Left kidney (tissue), 2 donors: ENCODE data around the gene NUMA1. TPM values are rescaled to one million over a fixed set of nuclear protein-coding genes. Genes with fewer than 3 reads are reported as not detected.

ENCODE experiments used
- DNase-seq: peaks from one replicate; pipeline ENCODE4 v3.0.0-alpha.2; 2013
- polyA plus RNA-seq: library from polyadenylated mRNA; unstranded; fragments of 120-200 nt; gene quantifications from one replicate; pipeline ENCODE4 v1.2.1, GENCODE V29; 2013; ENCODE audit not compliant: insufficient read length

Gene NUMA1
- polyA plus RNA-seq, 1 donor, result 300 TPM

DNA sequence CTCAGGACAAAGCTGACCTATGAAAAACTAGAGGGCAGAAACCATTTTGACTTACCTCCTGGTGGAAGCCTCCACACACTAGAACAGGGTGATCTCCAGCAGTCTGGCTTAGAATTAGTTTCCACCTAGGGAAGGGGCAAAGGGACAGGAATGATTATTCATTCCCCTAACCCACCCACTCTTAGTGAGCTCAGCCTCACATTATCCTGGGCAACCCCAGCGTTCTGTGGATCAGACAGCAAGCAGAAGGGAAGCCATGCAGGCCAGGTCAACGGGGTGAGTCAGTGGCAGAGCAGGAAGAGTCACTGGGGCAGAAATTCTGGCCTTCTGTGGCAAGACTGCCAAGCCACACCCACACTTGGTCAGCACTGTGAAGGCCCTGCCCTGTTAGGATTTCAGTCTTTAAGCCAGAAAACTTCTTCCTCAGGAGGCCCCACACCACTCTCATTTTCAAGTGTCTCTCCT, 10.5 kb downstream of the NUMA1 start:
- no peak for DNase-seq

DNA sequence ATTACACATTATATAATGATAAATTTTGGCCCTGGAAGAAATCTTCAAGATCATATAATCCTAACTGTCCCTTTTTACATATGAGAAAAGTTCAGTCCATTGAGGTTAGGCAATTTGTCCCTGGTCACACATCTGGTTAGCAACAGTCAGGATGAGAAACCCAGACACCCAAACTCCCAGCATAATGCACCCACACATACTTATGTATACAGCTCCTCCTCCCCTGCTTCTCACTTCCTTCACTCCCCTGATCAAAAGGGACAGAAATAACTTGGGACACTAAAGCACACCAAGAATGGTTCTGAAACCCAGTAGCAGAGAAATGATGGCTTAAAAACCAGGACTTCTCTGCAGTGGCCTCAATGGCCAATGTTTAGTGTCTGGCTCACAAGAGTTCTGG, 11.1 kb downstream of the NUMA1 start:
- DNase-seq, result no peak

DNA sequence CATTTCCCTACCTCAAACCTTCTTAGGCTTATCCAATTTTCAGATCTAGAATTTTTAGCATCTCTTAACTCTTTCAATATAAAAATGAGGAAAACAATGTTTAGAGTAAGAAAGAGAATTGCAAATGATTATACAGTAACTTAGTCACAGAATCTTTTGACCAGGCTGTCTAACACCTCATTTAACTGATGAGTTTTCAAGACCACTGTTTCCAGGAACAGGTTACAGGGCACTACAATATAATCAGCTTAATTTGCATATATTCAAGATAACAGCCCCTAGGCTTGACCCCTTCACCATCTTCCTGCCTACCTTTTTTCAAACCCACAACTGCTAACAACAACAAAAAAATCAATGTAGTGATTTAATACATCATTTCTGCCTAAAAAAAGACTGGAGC, 12.7 kb downstream of the NUMA1 start:
- DNase-seq, result no peak

DNA sequence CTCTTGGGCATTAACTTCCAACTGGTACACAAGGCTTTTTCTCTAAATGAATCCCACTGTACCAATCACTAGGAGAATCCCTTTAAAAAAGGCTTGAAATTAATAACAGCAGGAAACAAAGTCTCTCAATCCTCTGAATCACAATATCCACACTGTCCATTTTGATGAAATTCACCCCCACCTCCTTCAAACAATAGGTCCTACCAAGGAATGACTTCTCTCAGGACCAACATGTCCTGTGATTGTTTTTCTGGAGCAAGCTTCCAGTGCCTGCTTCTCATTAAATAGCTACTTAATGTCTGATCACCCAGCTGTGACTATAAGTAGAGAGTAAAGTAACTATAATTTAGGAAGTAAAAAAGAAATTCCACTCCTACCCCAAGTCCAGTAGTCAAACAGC, 13.1 kb downstream of the NUMA1 start:
- no peak for DNase-seq

DNA sequence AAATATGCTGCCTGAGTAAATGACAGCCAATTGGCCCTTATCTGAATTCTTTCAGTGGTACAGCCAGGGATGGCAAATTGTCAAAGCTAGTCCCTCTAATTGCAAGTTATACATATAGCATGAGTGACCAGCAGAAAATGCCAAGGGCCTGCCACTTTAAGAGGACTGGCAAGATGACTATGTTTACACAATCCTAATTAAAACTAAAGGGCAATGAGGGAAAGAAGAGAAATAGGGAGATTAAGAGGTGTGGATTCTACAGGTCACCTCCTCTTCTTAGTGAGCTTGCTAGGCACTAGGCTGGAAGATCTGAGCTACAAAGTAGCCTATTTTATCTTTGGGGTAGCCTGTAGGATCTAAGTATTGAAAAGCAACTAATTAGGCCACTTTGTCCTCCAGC, 13.5 kb downstream of the NUMA1 start:
- no peak for DNase-seq

DNA sequence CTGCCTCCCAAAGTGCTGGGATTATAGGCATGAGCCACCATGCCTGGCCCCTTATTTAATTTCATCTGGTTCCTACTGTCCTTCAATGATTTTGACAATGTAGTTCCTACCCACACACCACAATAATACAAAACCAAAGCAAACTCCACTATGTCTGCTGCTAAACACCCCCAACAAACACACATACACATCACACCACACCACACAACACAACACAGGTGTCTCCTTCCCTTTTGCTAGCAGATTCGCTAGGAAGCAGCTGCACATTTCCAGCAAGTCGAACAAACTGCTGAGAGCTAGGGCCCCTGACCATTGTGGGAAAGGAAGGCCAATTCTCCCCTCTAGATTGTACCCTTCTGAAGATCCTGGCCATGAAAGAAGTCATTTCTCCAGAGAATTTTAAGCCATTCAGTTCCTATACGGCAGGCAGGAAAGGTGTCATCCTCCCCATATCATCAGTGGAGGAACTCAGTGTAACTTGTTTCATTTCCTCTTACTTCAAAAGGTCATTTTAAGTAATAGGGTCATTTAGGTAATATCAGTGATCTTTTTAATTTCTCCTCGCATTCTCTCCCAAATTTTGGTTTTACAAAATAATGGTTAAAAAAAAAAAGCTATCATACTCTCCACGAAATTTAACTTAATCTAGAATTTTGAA, 18.5 kb downstream of the NUMA1 start:
- DNase-seq, result no peak

DNA sequence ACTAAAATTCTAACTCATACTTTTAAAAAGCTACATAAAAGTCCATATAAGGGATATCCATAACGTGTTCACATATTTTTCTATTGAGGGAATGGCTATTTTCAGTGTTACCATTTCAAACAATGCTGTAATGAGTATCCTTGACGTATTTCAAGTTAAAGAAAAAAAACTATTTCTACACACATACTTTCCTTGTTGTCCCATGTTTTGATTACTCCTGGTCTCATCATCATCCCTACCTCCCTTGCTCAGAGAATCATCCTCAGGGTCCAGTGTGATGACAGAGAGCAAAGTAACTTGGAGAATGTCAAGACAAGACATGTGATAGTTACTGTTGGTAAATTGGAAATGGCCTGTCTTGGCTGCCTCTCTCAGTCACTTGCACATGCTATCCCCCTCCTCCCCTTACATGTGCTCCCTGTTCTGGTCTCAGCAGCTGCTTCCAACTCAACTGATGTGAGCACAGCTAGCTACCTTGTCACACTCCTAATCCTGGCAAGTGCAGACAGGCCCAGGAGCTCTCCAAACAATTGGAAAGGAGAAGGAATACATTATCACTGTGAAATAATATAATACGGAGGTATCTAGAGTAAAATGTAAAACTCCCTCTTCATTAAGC, 21.8 kb downstream of the NUMA1 start:
- no peak for DNase-seq

DNA sequence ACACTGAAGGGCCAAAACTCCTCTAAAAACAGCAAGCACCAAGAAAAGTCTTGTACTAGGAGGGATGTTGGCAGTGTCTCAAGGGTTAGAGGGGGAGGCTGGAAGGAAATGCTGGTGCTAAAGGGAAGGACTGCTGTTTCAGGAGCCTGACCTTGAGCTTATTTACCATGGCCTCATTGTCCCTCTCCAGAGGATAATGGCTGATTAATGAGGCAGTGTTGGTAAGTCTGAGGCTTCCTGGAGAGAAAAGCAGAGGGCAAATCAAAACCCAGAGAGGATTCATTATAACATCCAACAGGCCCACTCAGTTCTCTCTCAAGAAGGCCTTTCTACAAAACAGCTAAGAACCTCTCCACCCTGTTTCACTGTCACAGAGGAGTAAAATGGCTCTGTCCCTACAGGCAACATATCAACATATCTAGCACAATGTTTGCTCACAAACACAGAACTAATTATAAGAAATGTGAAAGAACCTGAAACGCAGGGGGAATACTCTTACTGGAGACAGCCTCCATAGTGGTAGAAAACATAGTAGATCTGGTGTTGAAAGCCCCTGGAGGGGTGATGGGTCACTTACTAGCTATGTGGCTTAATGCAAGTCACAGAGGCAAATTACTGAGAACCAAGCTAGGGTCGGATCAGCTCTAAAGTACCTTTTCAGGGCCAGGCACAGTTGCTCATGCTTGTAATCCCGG, 31.4 kb downstream of the NUMA1 start:
- no peak for DNase-seq

DNA sequence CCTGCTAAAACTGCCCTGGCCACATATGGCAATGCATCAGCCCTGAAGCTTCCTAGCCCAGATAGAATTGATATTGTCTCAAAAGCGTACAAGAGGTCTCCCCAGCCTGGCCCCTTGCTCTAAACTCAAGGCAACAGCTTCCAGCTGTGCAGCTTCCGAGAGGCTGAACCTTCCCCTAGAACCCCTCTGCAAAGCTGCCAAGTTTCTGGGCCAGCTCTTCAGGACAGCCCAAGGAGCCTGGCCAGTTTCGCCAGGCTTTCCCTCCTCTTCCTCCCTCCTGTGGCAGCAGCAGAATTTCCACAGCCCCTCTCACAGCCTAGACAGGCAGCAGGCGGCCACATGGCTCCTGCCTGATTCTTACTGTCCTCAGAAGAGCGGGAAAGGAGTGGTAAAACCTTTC, 34.5 kb downstream of the NUMA1 start:
- DNase-seq, result no peak

DNA sequence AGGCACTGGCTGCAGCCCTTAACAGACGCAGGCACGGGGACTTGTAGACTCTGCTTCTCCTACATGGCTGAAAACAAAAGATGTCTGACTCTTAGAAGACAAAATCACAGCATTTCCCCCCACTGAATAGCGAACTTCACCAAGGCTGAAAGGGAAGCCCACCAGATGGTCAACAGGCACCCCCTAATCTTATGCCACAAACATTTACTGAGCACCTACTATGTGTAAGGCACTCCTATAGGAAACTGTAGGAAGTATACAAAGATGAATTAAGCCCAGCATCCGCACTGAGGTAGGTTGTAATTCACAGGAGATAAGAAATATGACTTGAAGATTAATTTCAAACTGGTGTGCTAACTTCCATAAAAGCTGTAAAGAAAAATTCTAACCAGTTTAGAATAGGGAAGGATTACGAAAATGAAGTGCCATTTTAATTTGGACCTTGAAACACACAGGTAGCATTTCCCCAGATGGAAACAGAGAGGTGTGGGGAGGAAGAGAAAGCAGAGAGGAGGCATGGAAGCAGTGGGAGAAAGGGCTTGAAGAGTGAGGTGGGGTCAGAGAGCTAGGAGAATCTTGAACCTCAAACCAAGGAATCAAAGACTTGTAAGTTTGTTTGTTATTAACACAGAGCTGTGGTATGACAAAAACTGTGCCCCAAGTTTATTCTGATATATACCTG, 38.1 kb downstream of the NUMA1 start:
- no peak for DNase-seq

DNA sequence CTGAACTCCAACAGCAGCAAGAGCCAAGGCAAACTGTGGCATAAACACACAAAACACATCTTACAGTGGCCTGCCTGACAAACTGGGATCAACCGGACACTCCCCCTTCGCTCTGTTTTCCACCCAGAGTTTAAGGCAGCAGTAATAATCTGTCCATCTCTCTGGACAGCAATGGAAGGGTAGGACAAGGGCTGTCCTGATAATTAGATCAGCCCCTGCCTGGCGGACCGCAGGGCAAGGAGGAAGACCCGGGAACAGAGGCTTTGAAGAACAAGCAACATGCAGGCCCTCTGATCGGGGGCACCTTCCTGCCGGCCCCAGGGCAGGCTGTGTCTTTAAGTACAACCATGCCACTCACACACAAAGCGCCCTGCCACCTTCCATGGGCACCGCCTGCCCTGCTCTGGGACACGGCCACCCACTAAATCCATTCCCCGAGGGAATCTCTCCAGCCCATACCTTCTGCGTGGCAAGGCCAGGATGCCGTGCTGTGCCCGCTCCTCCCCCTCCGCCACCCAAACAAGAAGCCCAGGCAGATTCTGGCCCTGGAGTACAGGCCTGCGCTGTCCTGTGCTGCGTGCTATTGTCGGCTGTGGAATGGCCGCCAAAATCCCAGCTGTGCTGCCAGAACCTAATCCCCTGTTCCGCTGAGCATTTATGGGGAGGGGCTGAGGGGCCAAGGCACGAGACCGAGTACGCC, 38.8 kb downstream of the NUMA1 start:
- peak; percentile 62 for DNase-seq

DNA sequence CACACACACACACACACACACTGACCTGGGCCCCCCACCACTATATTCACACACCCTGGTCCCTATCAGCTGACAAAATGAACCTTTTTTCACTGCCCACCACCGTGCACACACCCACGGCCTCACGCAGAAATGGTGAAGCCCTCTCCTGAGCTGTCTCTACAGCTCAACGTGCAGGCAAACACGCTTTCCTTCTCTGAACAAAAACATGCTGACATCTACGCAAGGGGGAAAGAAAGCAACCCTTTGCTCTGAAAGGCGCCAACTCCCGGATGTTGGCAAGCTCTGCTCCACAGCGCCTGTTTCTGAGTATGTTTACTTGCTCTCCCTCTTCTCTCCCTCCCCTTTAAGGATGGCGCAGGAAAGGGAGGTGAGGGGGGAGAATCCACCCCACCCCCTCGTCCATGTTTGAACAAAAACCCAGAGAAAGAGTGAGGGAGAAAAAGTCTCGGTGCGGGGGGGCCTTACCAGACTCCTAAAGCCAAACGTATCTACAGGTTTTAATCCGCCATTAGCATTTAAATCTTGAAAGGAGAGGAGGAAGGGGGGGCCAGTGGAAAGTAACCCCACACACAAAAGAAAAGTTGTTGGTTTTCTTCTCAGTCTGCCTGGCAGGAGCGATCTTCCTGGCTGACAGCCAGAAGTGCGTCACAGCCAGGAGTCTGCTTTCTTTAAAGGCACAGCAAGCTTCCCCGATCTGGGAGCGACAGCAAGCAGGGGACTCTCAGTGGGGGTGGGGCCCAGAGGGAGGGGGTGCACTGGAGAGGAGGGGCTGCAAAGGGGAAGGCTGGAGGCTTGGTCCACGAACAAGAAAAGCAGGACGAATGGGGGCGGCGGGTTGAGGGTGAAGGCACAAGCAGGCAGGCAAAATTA, 39.6 kb downstream of the NUMA1 start:
- DNase-seq, result peak; percentile 97

DNA sequence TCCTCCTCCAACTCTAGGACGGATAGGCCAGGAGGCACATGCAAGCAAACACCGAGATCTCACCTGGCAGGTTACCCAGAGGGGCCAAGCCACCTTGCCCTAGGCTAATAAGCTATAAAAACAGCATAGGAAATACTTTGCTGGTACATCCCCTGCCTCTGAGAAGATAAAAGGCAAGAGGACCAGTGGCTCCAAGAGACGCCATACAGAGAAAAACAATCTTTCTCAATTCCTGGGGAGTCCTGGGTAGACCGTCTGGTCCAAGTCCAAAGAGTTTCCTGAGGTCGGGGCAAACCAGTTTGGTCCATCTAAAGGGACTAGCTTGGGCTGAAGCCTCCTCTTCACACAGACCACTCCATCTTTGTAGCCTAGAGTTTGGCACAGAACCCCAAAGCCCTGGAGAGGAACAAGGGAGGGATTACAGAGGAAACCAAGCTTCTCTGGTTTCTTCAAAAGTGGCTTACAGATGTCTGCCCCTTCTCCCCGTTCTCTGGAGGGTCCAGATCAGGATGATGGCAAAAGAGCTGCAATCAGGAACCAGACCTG, 40.4 kb downstream of the NUMA1 start:
- no peak for DNase-seq

DNA sequence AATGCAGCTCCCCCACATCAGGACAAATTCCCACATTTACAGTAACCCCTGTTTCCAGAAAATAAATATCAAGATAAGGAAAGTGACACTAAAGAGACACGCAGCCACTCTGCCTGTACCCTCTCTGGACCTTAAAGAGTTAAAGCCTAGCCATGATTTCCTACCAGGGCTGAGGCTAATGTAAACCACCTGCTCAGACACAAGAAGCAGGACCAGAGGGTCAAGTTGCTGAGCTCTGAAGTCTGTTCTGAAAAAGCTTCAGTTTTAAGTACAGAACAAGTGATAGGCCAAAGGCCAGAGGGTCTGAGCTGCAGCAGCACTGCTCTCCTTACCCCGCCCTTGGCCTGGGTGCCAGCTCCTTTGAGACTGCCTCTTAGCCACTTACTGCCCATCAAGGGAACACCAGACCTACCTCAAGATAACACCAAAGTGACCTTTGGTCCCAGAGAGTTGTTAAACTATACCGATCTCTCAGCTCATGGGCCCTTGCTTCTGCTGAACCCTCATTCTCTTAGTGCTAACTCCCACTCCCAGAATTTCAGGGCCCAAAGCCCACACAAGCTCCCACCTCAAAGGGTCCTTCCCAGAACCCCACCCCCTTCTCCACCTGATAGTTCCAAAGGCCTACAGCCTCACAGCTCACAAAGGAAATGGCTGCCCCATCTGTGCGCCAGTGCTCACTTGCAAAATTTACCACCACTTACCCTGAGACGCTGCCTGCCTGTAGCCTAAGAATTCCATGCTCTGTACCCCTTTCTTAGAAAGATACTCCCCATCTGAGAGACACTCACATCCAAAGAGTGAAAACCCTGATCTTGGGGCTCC, 41.1 kb downstream of the NUMA1 start:
- no peak for DNase-seq

DNA sequence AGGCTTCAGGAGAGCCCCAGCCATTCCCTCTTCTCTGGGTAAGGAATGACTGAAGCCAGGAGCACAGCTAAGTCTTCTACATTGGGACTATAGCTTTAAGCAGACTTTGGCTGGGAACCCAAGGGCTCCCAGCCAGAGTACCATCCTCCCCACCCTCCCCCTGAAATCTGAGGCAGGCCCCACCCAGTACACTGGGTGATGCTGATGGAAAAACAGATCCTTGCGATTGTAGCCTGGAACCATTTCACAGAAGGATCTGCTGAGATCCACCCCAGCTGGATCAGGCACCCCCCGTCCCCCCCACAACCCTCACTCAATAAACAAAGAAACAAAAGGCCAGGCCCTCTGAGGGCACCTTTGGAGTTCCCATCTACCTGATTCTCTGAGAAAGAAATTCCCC, 41.9 kb downstream of the NUMA1 start:
- DNase-seq, result no peak

DNA sequence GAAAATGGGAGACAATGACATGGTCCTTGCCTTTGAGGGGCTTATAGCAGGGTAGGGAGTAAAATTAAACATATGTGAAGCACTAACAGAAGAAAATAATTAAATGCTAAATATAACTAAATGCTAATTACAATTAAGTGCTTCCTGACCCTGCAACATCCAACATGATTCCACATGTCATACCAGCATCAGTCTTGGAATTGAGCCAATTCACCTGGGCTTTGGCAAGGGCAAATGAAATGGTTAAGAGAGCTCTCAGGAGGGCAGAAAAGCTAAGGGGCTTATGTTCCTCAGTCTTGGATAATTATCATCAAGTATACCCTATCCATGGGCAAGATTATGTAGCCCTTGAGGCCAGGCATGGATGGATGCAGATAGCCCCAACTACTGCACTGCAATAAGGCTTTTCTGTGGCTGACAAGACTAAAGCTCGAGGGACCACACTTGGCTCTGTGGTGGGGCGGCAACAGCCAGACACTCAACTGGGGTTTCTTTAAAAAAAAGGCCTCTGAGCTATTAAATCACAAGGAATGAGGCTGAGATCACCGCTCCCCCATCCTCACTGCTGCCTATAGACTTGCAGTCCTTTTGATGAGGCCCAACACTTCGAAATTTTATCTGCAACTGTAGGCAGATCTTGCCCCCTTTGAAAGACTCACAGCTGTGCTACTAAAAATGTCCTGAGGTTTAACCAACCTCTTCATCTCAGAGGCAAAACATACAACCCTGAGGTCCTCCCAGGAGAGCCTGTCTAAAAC, 42.6 kb downstream of the NUMA1 start:
- no peak for DNase-seq

DNA sequence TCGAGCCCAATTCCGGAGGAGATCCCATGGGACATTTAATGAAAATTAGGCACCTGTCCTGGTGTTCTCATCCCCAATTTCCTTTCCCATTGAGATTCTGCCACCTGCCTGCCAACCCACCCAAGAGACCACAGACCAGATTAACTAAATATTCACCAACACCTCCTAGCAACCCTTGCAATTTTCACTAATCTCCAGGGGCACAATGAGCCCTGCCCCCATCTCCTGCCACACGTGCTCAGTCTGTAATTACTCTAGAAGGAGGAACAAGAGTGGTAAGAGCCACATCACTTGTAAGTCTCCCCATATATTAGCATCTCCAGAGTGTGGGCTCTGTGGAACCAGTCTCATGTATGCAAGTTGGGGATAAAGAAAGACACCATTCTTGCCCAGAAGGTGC, 43.7 kb downstream of the NUMA1 start:
- DNase-seq, result no peak

DNA sequence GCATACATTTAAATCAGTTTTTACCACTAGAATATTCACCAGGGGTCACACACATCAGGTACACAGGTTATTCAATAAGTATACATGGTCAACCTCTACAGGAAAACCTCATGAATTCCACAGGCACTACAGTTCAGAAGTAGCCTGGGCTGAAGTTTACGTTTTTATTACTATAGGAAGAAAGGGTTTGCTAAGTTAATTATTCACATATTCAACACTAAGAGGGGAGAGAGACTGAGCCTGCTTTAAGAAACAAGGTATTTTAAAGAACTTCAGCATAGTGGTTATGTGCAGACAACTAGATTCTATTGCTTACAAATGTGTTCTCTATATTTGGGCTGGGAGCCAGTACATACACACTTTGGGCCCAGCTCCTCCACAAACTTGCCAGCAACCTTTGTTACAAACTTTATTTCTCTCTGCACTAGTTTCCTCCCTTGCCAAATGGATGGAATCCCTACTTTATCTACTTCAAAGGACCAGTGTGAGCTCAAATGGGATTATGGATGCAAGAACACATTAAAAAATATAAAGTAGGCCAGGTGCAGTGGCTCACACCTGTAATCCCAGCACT, 49.8 kb downstream of the NUMA1 start:
- DNase-seq, result no peak

DNA sequence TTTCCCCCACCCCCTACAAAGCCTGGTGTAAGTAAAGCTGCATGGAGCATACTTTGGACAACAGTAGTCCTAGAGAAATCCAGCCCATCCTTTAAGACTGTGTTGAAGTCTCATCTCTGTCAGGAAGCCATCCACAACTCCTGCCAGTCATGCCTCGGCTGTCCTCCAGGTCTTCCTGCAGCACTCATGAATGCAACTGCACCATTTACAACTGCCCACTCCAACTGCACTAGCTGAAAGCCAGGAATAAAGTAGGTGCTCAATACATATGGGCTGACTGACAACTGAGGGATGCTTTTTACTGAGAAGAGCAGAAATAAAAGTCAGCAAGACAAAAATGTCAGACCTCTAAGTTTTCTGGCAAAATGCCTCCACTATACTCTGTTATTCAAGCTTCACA, 54.3 kb downstream of the NUMA1 start:
- no peak for DNase-seq
